NCI-H1092 treated with DMSO at 0.1 percent for 48 hours (cell line): Measurements from ENCODE around the gene LIPA.
"Not testable (repeated sequence)": the region's sequence is repeated elsewhere in the genome, so short reads cannot be mapped to it uniquely, and the experiment has no call there.

Source experiments
- DNase-seq: peaks from one replicate; lab custom pipeline; 2025; lab: John Stamatoyannopoulos, UW

Gene LIPA

DNA sequence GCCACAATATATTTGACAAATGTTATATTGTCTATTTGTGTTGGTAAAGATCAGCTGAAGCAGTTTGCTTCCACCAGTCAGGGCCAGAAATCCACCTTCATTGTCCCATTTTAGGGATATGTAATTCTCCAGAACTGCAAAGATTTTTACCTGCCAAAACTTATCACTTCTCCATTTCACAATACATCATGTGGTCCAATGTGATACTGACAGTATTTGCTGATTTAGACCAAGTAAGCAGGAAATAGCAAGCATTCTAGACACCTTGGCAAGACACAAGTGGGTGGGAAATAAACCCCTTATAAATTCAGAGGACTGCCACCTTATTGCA, 18.5 kb upstream of the LIPA start:
- DNase-seq, result no peak

DNA sequence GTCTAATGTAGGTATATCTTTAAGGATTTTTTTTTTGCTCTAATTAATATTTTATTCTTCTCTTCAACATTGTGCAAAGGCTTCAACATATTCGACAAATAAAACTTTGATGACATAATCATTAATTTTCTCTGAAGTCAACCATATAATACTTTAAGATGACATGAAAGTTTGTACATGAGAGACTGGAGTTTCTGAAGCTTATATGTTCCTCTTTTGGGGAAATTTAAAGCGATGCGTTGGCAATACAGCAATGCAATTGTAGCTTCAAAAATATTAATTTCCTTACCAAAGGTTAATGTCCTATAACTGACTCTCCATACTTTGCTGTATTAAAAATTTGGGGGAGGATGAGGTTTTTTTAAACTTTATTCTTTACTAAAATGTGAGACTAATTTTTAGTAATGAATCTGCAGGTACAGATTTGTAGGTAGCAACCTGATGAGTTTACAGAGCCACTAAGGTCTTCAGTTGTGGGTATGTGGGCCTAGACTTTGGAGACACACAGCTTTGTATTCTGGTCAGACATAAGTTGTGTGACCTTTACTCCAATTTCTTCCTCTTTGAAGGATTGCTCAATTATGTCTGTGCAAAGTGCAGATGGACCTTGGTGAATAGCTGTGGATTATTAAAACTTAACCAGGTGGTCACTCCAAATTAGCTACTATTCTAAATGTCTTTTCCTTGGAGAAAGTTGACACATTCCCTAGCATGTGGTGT, 18.0 kb upstream of the LIPA start:
- DNase-seq, result no peak

DNA sequence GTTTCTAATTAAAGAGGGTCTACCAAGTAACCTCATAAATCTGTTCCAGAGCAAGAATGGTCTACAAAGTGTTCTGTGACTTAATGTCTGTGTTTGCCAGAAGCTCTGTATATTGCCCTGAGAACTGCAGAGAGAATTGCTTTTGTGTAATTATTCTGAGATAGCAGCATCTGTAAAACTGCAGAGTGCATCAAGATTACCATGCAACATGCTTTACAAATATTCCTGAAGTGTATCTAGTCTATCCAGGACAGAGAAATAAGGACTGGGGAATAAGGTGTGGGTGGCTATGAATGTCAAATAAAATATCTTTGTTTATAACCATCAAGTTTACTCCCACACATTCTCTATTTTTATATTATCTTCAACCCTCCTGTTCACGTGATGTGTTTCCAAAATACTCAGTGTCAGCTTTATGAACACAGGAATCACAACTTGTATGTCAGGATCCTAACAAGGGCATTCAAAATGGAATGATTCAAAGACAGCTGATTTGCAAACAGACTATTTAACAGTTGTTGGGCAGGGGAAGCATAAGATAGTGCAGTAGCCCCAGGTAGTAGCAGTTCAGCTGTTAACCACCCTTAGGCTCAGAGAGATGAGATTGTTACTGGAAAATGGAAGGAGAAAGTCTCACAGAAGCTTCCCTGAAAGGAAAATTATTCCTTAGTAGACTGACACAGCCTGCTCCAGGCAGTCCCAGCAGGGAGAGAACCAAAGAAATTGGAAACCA, 15.3 kb upstream of the LIPA start:
- DNase-seq, result no peak

DNA sequence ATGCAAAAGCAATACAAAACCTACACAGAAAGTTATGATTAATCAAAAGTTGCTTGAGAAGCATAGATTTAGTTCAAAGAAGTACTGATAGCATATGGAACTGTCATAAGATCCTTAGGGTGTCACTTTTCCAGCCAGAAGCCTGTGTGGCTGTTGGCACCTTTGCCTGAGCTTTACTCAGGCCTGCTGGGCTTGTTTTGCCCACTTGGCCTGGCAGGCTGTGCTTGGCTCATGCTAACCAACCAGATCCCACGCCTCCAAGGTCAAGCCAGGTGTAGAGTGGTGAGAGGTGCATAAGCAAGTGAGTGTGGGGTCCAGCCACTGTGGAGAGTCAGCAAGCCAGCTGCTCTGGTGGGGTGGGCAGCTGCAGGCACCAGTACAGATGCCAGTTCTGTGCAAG, 12.0 kb upstream of the LIPA start:
- DNase-seq, result no peak

DNA sequence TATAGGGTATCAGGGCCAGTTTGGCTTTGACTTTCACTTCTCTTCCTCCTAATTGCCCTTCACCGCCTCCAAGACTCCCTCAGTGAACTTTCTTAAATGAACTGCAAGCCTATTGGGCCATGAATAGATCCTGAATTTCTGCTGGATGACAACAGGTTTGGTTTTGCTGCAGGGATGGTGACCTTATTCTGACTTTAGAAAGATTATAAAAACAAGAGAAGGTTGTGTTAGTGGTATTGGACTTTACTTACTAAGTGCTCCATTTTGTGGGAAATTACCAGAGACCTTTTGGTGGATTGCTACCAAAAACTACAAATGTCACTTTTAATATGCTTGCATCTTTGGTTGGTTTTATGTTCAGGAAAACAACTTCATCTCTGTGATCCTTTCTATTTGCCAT, 11.5 kb upstream of the LIPA start:
- DNase-seq, result no peak

DNA sequence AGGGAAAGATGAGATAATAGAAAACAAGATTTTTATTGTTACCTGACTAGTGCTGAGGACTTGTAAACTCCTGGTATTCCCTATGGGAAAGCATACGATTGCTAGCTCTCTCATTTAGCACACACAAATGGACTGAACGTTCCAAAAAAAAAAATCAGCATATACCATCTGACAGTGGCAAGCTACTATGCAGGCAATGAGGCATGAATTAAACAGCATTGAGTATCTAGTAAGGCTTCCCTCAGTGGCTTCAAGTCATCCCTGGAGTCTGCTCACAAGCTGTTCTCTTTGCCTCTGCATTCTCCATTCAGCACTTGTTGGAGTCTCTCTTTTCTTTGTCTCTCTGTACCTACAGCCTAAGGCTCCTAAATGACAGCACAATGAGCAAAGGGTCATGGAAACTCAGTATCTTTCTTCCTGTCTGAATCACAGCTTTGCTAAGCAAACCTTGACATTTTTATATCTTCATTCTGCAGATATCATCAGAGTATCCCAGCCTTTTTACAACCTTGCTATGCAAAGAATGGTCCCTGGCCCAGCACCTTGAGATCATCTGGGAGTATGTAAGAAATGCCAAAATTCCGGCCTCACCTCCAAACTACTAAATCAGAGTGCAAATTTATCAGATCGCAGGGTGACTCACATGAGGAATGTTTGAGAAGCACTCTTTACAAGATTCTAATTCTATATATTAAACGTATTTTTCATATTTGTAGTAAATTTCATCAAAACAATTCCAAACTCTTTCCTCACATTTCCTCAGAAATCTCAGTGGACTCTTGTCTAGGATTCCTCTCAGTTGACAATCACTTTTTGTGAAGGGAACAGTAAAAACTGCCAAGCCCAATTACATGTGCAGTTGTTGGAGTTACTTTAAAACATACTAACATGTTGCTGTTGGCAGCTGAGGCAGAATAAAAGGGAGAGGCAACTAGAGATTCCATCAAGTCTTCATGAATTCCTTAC, 10.8 kb upstream of the LIPA start:
- DNase-seq, result no peak

DNA sequence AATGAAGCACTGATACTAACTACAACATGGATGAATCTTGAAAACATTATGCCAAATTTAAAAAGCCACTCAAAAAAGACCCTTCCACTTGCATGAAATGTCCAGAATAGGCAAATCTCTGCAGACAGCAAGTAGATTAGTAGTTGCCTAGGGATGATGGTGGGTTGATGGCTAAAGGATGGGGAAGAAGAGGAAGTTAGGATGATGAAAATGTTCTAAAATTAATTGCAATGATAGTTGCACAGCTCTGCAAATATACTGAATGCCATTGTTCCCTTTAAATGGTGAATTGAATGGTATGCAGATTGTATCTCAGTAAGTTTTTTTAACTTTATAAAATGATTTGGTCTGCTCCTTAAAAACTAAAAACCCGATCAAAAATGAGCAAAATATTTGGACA, 7.3 kb upstream of the LIPA start:
- no peak for DNase-seq

DNA sequence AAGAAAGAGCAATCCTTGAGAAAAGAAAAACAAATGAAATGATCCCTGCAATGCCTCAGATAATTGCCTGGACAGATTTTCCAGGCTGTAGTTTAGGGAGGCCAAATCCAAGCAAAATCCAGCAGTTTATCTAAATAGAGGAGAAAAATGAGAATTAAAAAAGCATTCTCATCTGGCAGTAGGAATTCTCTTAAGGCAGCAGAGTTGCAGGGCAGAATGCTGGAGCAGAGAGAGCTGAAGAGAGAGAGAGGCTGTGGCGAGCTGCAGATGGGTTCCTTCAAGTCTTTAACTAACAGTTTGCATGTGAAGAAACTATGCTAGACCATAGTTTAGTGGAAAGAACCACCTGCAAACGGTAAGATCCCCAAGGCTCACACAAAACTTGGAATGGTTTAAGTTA, 6.0 kb upstream of the LIPA start:
- no peak for DNase-seq

DNA sequence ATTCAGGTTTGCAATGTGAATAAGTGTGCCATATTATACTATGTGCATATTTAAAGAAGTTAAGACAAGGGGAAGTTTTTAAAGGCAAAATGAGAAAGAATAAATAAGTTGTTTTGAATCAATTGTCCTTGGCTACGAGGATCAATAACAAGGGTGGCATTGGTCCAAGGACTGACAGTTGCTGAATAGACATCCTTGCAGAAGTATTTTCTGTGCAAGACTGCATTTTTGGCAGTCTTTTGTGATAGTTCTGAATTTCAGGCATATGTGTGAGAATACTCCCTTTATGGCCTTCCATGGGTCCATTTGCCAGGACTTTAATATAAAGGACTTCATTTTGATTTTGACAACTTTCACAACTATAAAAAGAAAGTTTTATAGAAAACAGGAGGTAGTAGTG, 5.4 kb upstream of the LIPA start:
- DNase-seq, result no peak

DNA sequence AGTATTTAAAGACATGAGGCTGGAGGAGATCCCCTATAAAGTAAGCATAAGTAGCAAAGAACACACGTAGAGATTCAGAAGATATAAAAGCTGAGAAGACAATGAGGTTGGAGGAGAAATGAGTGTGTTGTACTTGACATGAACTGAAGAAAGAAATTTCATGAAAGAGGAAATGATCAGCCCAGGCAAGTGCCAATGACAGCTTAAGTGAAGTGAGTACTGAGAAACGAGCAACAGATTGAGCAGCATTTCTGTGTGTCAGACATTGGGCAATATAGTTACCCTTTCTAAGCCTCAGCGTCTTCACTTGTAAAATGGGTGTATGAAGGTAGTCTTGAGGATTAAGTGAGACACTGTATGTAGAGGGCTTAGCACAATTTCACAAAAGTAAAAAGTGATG, 4.8 kb upstream of the LIPA start:
- DNase-seq, result no peak

DNA sequence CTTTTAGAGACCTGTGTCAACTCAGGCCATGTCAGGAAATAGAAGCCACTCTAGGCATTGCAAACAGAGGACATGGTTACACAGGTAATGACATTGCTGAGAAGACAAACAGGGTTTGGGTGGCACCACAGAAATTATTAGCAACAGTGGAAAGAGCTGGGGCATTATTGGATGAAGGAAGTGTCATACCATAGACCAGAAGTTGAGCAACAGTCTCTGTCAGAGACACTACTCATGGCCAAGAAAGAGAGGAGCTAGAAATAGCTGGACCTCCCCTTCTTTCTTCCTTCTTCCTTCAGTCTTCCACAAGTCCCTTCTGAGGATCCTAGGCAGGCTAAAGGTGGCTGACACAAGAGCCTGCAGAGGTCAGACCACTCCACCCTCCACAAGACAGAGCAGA, 4.2 kb upstream of the LIPA start:
- no peak for DNase-seq

DNA sequence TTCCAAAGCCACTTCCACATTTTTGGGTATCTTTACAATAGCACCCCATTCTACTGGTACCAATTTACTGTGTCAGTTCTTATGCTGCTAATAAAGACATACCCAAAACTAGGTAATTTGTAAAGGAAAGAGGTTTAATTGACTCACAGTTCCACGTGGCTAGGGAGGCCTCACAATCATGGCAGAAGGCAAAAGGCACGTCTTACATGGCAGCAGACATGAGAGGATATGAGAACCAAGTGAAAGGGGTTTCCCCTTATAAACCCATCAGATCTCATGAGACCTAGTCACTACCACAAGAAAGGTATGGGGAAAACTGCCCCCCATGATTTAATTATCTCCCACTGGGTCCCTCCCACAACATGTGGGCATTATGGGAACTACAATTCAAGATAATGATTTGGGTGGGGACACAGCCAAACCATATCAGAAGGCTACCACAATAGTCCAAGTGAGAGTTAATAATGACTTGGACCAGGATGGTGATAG, 3.6 kb upstream of the LIPA start:
- DNase-seq, result not testable (repeated sequence)

DNA sequence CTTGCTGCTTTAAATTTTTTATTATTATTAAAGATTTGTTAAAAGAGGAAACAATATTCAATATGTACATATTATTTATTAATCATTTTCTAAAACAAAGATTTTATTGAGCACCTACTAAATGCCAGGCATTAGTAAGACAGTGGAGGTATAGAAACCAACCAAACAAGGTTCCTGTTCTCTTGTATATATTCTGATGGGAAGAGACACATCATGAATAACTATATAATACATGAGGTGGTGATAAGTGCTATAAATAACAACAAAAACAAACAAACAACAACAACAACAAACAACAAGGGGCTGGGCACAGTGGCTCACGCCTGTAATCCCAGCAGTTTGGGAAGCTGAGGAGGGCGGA, 630 bp upstream of the LIPA start:
- DNase-seq, result no peak

DNA sequence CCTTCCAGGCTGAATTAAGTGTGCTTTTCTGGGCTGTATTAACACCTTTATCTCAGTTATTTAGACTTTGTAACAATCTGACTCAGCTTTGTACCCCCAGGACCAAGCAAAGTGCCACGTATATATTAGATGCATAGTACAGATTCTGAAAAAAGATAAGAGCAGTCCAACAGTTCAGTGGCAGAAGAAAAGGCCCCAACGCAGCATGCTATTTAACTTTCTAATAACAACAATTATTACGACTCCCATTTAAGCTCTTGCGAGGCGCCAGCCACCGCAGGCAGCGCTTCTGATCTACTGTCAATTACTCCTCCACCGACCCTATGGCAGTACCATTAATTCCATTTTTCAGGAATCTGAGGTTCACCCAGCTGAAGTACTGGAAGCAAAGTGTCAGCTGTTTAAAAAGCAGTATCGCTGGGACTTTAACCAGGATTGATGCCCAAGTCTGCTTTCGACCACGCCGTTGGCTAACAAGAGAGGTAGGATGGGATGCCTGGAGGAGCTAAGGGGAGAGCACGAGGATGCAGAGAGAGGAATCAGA, 638 bp downstream of the LIPA start:
- DNase-seq, result no peak

DNA sequence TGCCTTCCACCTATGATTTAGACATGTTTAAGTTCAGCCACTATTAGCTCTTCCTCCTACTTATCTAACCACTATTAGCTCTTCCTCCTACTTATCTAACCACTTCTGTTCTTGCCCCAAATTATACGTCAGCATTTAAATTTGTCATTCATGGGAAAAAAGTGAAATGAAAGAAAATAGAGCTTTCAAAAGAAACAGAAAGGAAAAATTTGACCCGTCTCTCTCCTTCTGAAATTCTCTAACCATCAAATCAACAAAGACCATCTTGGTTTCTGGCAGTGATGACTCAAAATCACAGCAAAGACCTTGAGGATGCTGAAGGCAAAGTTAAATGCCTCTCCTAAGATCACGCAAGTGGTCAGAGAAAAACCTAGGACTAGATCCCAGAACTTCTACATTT, 2.6 kb downstream of the LIPA start:
- no peak for DNase-seq

DNA sequence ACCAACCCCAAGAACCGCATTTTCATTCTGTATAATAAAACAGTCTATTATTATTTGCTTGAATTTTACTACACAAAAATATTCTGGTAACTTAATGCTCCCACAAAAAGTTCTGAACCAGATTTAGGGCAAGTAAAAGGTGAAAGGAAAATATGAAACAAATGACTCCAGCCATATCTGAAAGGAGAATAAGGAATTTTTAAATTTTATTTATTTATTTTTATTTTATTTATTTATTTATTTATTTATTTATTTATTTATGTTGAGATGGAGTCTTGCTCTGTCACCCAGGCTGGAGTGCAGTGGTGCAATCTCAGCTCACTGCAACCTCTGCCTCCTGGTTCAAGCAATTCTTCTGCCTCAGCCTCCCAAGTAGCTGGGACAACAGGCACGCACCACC, 4.0 kb downstream of the LIPA start:
- DNase-seq, result not testable (repeated sequence)

DNA sequence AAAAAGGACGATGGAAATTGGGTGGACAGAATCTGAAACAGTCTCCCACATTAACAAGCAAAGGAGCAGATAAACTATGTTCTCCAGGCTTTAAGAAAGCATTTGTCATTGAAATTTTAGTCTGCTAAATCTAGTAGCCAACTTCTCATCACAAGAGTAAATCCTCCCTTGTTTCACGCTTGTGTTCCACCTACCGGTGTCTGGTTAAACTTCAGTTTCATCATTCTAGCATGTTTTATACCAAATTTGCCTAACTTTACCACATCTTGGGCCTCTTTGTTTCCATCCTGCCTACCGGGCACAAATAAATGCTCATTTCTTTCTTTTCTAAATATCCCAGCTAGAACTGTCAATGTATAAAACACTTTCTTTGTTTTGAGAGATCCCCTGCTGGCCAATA, 5.8 kb downstream of the LIPA start:
- DNase-seq, result no peak

DNA sequence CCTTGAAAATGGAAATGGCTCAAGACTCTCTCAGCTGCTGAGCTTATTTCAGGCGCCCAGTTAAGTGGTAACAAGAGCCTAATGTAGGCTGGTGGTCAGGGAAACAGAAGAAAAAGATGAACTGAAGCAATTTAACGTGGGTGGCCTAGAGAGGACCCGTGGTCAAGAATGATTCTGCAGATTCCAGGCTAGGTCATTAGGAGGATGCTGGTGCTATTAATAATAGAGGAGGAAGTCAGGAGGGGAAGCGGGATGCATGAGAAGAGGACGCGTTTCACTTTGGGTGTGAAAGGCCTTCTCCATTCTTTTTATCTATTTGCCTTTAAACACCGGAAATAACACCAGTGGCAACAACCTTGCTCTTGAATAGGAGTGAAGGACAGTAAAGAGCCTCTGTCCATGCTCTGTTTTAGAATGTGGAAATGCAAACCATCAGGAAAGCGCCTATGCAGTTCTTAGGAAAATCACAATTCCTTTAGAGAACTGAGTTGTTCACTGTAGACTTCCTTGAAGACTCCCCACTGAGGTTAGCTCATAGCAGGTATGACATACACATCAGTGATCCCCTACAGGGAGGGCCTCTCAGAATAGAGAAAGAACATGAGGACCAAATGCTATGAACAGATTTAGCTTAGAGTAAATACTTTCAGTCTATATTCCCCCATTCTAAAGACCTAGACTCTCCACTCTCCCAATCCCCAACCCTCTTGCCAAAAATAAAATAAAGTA, 8.6 kb downstream of the LIPA start:
- DNase-seq, result no peak

DNA sequence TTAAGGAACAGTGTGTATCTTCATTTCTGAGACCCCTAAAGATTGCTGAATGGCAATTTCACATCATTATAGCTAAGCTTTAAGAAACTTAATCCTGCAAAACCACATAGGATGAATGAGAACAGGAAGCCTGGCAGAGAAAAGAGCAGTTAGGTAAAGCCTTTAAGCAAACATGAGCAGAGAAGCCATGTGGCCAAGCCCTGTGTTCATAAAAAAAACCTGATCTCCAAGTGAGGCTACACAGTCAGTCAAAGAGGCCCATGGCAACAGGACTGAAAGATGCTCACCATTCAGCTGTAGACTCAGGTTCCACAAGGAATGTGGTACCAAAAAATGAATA, 9.3 kb downstream of the LIPA start:
- no peak for DNase-seq

DNA sequence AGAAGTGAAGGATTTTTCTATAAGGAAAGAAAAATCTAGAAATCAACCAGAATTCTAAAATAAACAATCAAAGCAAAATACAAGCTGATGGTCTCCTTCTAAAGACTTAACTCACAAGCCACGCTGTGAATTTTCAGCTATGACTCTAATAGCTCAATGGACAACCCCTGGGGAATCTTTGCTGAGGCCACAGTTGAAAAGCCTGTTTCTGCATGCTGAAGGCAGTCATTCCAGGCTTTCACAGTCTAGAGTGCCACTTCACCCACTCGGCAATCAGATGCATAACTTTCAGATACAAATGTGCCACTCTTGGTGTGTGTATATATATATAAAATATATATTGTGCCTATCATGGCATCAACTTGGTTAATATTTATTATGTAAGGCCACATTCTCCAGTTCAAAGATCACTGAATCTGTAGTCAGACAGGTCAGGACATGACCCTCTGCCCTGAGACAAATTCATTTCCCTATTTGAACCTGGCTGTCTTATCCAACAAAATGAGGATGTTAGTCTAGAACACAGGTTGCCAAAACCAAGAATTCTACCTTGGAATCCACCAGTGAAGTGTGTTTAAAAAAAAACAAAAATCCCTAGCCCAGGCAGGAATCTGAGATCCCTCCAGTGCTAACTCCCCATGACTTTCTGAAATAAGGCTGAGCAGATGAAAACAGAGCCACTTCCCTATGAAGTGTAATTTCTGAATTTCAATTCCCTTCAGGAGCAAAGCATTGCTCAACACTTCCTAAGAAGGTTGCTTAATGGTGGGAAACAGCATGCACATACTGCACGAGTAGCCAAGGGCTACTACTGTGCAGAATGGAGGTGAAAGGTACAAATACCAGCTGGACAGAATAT, 9.9 kb downstream of the LIPA start:
- DNase-seq, result no peak

DNA sequence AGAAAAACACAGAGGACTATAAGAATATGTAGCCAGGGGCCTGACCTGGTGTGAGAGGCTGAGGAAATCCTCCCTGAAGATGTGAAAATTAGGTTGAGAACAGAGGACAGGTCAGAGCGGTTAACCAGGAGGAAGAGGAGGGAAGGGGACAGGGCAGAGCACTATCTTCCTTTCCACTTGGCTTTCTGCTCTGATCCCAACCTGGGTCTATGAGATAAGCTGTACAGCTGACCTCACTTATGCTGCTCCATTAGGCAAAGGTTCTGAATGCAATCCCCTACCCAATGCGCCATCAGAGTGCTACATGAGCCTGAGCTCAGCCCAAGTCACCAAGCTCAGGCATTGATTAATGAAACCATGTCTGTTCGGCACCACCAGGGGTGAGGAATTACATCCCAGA, 10.5 kb downstream of the LIPA start:
- DNase-seq, result no peak
